GM15510 (cell line): ENCODE data around the gene HNRNPA3.

ENCODE experiments used
- POLR2A ChIP-seq: IDR thresholded peaks from 3 replicates; pipeline ENCODE4 v1.6.1; 2011; ENCODE audit warnings: borderline replicate concordance; ENCODE audit not compliant: insufficient read length; ENCODE audit errors: extremely low read depth

Gene HNRNPA3

DNA sequence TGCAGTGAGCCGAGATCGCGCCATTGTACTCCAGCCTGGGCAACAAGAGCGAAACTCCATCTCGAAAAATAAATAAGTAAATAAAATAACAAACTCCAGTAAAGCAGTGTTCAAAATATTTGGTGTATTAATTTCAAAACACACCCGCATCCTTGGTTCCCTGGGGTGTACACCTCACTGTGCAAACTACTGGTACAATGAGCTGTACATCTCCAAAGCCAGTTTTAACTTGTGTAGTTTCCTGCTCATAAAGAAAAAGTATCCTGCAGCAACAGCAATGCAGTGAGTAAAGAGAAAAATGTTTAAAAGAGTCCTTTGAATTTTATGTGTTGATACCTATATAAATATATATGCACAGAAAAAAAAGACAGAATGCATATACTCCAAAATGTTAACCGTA is 56.3 kb downstream of the HNRNPA3 start:
- TF ChIP-seq POLR2A = no peak

DNA sequence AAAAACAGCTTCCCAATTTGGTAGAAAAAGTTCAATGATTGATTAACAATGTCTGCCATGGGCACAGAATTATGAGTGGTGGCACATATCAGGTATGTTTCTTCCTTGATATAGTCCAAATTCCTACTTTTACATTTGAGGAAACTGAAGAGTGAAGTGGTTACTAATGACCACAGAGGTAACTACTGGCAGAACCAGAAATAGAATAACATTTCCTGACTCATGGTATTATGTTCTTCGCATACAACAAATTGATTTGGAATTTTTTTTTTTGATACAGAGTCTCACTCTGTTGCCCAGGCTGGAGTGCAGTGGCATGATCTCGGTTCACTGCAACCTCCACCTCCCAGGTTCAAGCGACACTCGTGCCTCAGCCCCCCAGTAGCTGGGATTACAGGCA is 57.9 kb downstream of the HNRNPA3 start:
- TF ChIP-seq POLR2A = no peak

DNA sequence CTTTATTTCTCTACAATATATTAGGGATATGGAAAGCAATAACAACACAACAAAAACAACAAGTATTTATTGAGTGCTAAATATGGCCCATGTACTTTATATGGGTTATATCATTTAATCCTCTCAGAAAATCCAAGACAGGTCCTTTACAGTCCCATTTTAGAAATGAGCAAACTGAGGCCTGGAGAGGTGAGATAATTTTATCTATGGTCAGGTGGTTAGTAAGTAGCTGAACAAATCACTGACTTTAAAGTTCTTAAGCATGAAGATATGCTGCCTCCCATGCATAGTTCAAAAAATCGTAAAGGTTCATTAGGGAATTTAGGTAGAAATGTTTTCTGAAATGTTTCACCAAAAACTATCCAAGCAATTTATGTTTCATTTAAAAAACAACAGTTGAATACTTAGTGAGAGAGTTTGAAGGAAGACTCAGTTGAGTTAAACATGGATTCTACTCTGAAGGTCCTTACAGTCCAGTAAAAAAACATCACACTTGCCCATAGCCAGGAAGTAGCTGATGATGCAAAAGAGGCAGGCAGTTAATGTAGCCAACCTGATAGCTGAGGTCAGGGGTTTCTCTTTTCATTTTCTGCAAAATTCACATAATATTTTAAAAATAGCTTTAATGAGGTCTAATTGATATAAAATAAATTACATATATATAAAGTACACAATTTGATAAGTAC is 59.5 kb downstream of the HNRNPA3 start:
- no peak for TF ChIP-seq POLR2A

DNA sequence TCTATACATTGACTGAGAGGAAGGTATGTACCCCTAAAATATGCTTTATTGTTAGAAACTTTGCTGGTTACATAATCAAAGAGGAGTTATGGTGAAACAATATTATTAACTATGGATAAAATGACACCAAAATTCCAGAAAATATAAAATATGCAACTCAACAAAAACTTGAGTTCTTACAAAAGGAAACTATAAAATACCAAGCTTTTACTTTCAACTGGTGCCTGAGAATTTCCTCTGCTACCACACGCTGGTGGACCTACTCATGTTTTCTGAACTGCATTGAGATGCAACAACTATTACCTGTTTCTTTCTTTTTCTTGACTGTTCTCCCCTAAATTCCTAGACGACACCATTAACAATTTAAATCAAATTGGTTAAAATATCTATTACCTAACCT is 60.2 kb downstream of the HNRNPA3 start:
- TF ChIP-seq POLR2A = no peak

DNA sequence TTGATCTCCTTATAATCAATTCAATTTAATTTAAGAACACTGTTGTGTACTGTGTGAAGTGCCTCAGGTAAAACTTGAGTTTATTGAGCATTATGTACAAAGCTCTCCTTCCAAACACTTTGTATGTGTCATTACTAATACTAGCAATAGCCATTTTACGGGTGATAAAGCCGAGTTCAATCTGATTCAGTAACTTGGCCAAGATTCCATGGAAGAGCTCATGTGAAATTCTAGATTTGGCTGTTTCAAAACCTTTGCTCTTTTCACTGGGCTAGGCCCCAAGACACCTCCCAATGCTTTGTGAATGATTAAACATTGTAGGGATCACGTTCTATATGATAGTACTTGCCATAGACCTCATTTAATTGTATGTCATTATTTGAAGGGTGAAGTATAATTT is 60.8 kb downstream of the HNRNPA3 start:
- TF ChIP-seq POLR2A = no peak
